SK-N-SH (cell line): ENCODE data around the gene GPR143. TPM values are rescaled to one million over a fixed set of nuclear protein-coding genes. Genes with fewer than 3 reads are reported as not detected.

ENCODE experiments used
- CTCF ChIA-PET: fragments of 300-600, 350-600 bp; formaldehyde crosslinking; extraction: SDS; loops from one replicate; lab custom pipeline; 2021; lab: Yijun Ruan, JAX
- POLR2A ChIA-PET: fragments of 350-600 bp; sonication (Branson Sonifier 250); formaldehyde crosslinking; extraction: SDS; loops from one replicate; lab custom pipeline; 2020; ENCODE audit warnings: antibody characterized with exemption, inconsistent platforms; lab: Yijun Ruan, JAX
- DNase-seq: peaks from one replicate; pipeline ENCODE4 v3.0.0; 2012
- H2AFZ ChIP-seq: fragments of 200-600 bp; sonication (generic); 2 replicates; pipeline ENCODE4 v1.8.1; 2016; ENCODE audit warnings: antibody characterized with exemption, mild to moderate bottlenecking, low read depth
- H3F3A ChIP-seq: fragments of 200-600 bp; sonication (generic); replicated peaks from 2 replicates; pipeline ENCODE3; 2016; ENCODE audit warnings: antibody characterized with exemption, mild to moderate bottlenecking; ENCODE audit not compliant: insufficient read depth
- H3K27ac ChIP-seq, 2 experiments: fragments of 200-500 bp in 1 of 2; fragments of 200-600 bp in 1 of 2; sonication (Bioruptor generic) in 1 of 2; sonication (generic), shearing (Covaris generic) in 1 of 2; 2 replicates each; pipeline versions ENCODE4 v1.5.1 to v1.6.1; 2014 to 2016; ENCODE audit warnings: low read depth in 2 of 2, inconsistent platforms in 1 of 2, low read length in 1 of 2, mild to moderate bottlenecking in 1 of 2, mixed read lengths in 1 of 2
- H3K27me3 ChIP-seq: fragments of 200-600 bp; sonication (generic), shearing (Covaris generic); 2 replicates; pipeline ENCODE4 v1.6.1; 2016; ENCODE audit warnings: mixed run types; ENCODE audit not compliant: insufficient read depth
- H3K36me3 ChIP-seq, 2 experiments: fragments of 200-500 bp in 1 of 2; fragments of 200-600 bp in 1 of 2; sonication (Bioruptor generic) in 1 of 2; sonication (generic) in 1 of 2; replicated peaks in 1 of 2; 2 replicates each; pipeline versions ENCODE3 to v1.5.1; 2014 to 2016; ENCODE audit warnings: low read length in 1 of 2, mild to moderate bottlenecking in 1 of 2; ENCODE audit not compliant: insufficient read depth in 2 of 2, control insufficient read depth in 1 of 2
- H3K4me1 ChIP-seq, 2 experiments: fragments of 200-500 bp in 1 of 2; fragments of 200-600 bp in 1 of 2; sonication (Bioruptor generic) in 1 of 2; sonication (generic), shearing (Covaris generic) in 1 of 2; 2 replicates each; pipeline versions ENCODE4 v1.5.1 to v1.6.1; 2014 to 2016; ENCODE audit warnings: low read depth in 1 of 2, low read length in 1 of 2, mixed run types in 1 of 2; ENCODE audit not compliant: insufficient read depth in 2 of 2, control insufficient read depth in 1 of 2
- H3K4me2 ChIP-seq: fragments of 200-600 bp; sonication (generic), shearing (Covaris generic); 2 replicates; pipeline ENCODE4 v1.6.1; 2017; ENCODE audit warnings: mixed run types
- H3K4me3 ChIP-seq, 2 experiments: fragments of 200-500 bp in 1 of 2; fragments of 200-600 bp in 1 of 2; sonication (Bioruptor generic) in 1 of 2; sonication (generic), shearing (Covaris generic) in 1 of 2; 2 replicates each; pipeline versions ENCODE4 v1.5.1 to v1.8.1; 2014 to 2016; ENCODE audit warnings: low read depth in 2 of 2, inconsistent platforms in 1 of 2, low read length in 1 of 2, mild to moderate bottlenecking in 1 of 2, mixed read lengths in 1 of 2, moderate library complexity in 1 of 2
- H3K79me2 ChIP-seq: fragments of 200-600 bp; sonication (generic); 2 replicates; pipeline ENCODE4 v1.8.1; 2017; ENCODE audit warnings: mild to moderate bottlenecking; ENCODE audit not compliant: insufficient read depth
- H3K9ac ChIP-seq: fragments of 200-600 bp; sonication (generic); 2 replicates; pipeline ENCODE4 v1.6.1; 2017; ENCODE audit warnings: mixed run types
- H3K9me2 ChIP-seq: fragments of 200-600 bp; sonication (generic); 2 replicates; pipeline ENCODE4 v1.6.1; 2017; ENCODE audit warnings: mixed run types
- H3K9me3 ChIP-seq: fragments of 200-600 bp; sonication (generic); 2 replicates; pipeline ENCODE4 v1.6.1; 2017; ENCODE audit warnings: mixed run types, mild to moderate bottlenecking, moderate library complexity
- H4K20me1 ChIP-seq: fragments of 200-600 bp; sonication (generic); 2 replicates; pipeline ENCODE4 v1.6.1; 2017; ENCODE audit warnings: mild to moderate bottlenecking, mixed run types; ENCODE audit not compliant: insufficient read depth
- CHD2 ChIP-seq: fragments of 150-350 bp; IDR thresholded peaks from 2 replicates; pipeline ENCODE4 v1.6.1; 2018; ENCODE audit warnings: low read length; ENCODE audit not compliant: partially characterized antibody
- FOSL2 ChIP-seq: IDR thresholded peaks from 2 replicates; pipeline ENCODE4 v1.4.0; 2012; ENCODE audit warnings: low read depth, mild to moderate bottlenecking, moderate library complexity, borderline replicate concordance
- FOXM1 ChIP-seq: IDR thresholded peaks from 2 replicates; pipeline ENCODE4 v1.4.0; 2012; ENCODE audit warnings: low read depth, mild to moderate bottlenecking
- JUND ChIP-seq: IDR thresholded peaks from 2 replicates; pipeline ENCODE4 v1.4.0; 2012
- MEF2A ChIP-seq: IDR thresholded peaks from 2 replicates; pipeline ENCODE4 v1.4.0; 2012; ENCODE audit warnings: low read depth, borderline replicate concordance
- MXI1 ChIP-seq: IDR thresholded peaks from 2 replicates; pipeline ENCODE4 v1.6.1; 2012; ENCODE audit warnings: mild to moderate bottlenecking, low read depth, low read length, improper control_type of control experiment
- NRF1 ChIP-seq: IDR thresholded peaks from 2 replicates; pipeline ENCODE4 v1.6.1; 2012; ENCODE audit warnings: low read depth, mild to moderate bottlenecking, low read length
- RAD21 ChIP-seq: IDR thresholded peaks from 2 replicates; pipeline ENCODE4 v1.6.1; 2012; ENCODE audit warnings: mild to moderate bottlenecking, low read length
- RCOR1 ChIP-seq: fragments of 150-350 bp; IDR thresholded peaks from 2 replicates; pipeline ENCODE4 v1.6.1; 2017; ENCODE audit warnings: antibody characterized with exemption, low read length
- SIN3A ChIP-seq: IDR thresholded peaks from 2 replicates; pipeline ENCODE4 v1.6.1; 2012; ENCODE audit warnings: low read depth, mild to moderate bottlenecking, low read length, moderate library complexity, borderline replicate concordance
- SMC3 ChIP-seq: IDR thresholded peaks from 2 replicates; pipeline ENCODE4 v1.6.1; 2012; ENCODE audit warnings: low read depth, low read length, improper control_type of control experiment
- WGBS: methylation state at CpG from one replicate; pipeline ENCODE4 v1.1.6; 2017; ENCODE audit warnings: low lambda C conversion rate; 5-methylcytosine and 5-hydroxymethylcytosine counted together
- polyA plus RNA-seq, 3 experiments: library from polyadenylated mRNA; depleted of rRNA; stranded (reverse); fragments of >200 nt; gene quantifications; 2 replicates each; pipeline ENCODE4 v1.2.3, GENCODE V29; 2012
- TF ChIP-seq, protein P1 (sequence below): fragments of 200-600 bp; sonication (generic); IDR thresholded peaks from 2 replicates; pipeline ENCODE4 v1.6.1; 2017; ENCODE audit warnings: antibody characterized with exemption, mild to moderate bottlenecking, moderate library complexity
- TF ChIP-seq, protein P2 (sequence below): fragments of 150-350 bp; IDR thresholded peaks from 2 replicates; pipeline ENCODE4 v1.6.1; 2017; ENCODE audit warnings: antibody characterized with exemption, low read length, low read depth, borderline replicate concordance
- TF ChIP-seq, protein P3 (sequence below): IDR thresholded peaks from 2 replicates; pipeline ENCODE4 v1.4.0; 2012; ENCODE audit warnings: low read depth, borderline replicate concordance
- TF ChIP-seq, protein P4 (sequence below): IDR thresholded peaks from 2 replicates; pipeline ENCODE4; 2012

The GPR143 gene
- polyA plus RNA-seq, 1 of the 3 experiments (the other 2 are of a cell fraction) = not detected

DNA sequence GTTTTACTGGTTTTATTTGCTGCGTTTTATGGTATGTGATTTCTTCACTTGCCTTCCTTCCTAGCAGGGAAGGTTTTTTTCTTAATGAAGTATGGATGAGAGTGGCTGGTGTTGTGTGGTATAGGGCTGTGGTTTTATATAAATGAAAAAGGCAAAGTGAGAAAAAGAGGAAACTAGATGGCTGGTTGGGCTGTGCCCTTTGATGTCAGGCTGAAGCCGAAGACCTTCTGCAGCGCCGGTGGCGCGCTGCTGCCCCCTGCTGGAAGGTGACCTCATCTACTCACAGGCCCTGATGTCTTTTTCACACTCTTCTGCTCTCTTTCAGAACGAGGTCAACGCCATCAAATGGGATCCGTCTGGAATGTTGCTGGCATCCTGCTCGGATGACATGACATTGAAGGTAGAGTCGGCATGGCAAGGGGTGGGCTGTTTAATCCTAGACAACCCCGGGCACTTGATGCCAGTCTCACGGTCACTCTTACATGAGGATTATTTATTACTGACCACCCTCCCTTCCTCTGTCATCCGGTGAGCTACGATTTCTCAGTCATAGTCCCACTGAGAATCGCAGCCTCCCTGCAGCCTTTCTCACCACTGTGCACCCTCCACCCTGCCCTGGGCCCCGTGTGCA is 56.6 kb downstream of the GPR143 start:
- no peaks in the 10 kb centered on the region; the same call in 1 of the 2 replicates for H3K27me3 ChIP-seq
- no peaks in the 10 kb centered on the region for H4K20me1 ChIP-seq
- ChIA-PET CTCF (interaction anchor here (0.7 to 2.4 kb wide), 6 partner anchors 10 to 893 kb away, joined by 3 to 12 read pairs (median 3); no protein-coding TSS in a partner anchor), POLR2A (no interaction called here)
- no peak overlapping the region for H3K4me2 ChIP-seq
- no peaks in the 10 kb centered on the region for H3K4me1 ChIP-seq
- H3K9me2 ChIP-seq = no peaks in the 10 kb centered on the region
- TF ChIP-seq RAD21 (peak; percentile 91), SMC3 (peak; percentile 79), FOXM1 (no peak)
- TF ChIP-seq, protein P1, sequence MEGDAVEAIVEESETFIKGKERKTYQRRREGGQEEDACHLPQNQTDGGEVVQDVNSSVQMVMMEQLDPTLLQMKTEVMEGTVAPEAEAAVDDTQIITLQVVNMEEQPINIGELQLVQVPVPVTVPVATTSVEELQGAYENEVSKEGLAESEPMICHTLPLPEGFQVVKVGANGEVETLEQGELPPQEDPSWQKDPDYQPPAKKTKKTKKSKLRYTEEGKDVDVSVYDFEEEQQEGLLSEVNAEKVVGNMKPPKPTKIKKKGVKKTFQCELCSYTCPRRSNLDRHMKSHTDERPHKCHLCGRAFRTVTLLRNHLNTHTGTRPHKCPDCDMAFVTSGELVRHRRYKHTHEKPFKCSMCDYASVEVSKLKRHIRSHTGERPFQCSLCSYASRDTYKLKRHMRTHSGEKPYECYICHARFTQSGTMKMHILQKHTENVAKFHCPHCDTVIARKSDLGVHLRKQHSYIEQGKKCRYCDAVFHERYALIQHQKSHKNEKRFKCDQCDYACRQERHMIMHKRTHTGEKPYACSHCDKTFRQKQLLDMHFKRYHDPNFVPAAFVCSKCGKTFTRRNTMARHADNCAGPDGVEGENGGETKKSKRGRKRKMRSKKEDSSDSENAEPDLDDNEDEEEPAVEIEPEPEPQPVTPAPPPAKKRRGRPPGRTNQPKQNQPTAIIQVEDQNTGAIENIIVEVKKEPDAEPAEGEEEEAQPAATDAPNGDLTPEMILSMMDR = peak; percentile 88
- TF ChIP-seq, protein P2, sequence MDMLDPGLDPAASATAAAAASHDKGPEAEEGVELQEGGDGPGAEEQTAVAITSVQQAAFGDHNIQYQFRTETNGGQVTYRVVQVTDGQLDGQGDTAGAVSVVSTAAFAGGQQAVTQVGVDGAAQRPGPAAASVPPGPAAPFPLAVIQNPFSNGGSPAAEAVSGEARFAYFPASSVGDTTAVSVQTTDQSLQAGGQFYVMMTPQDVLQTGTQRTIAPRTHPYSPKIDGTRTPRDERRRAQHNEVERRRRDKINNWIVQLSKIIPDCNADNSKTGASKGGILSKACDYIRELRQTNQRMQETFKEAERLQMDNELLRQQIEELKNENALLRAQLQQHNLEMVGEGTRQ = no peak
- H3K27ac ChIP-seq = no peak overlapping the region
- 20% methylated on average over 16 of the region's 17 CpGs for WGBS
- H3K9me3 ChIP-seq = no peaks in the 10 kb centered on the region
- no peak overlapping the region for H3K4me3 ChIP-seq
- no peaks in the 10 kb centered on the region for H3F3A ChIP-seq
- H3K36me3 ChIP-seq = peaks cover 3 to 6% of the 10 kb centered on the region in 2 experiments
- peak; percentile 77 for DNase-seq
- no peak overlapping the region for H3K9ac ChIP-seq
- H2AFZ ChIP-seq = no peak overlapping the region
- H3K79me2 ChIP-seq = no peaks in the 10 kb centered on the region

DNA sequence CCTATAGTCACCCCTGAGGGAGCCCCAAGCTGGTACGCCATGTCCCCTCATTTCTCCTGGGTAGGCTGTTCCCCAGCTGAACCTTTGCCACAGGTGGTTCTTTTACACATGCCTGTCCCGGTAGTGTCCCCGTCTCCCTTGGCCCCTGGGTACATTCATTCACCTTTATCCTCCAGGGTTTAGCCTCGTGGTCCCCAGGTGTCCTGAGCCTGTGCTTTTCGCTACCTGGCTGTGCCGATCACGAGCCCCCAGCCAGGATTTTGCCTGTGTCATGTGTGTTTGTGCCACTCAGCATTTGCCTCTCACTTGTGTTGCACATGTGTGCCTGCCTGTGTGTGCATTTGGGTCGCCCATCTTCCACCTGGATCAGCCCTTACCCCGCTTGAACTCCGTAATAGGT is 57.6 kb downstream of the GPR143 start:
- Histone ChIP-seq H3K27ac (no peak overlapping the region), H3K4me1 (no peaks in the 10 kb centered on the region), H3K9me2 (no peaks in the 10 kb centered on the region), H3K4me2 (no peak overlapping the region), H4K20me1 (no peaks in the 10 kb centered on the region), H2AFZ (no peak overlapping the region), H3K9me3 (no peaks in the 10 kb centered on the region), H3F3A (no peaks in the 10 kb centered on the region), H3K9ac (no peak overlapping the region), H3K79me2 (no peaks in the 10 kb centered on the region), H3K27me3 (no peaks in the 10 kb centered on the region; the same call in 1 of the 2 replicates), H3K4me3 (no peak overlapping the region), H3K36me3 (peaks cover 3% of the 10 kb centered on the region in 2 experiments)
- WGBS = 59% methylated on average over 10 of the region's 10 CpGs
- CTCF ChIA-PET = interaction anchor here (0.9 to 2.4 kb wide), 3 partner anchors 9 to 829 kb away, joined by 3 to 12 read pairs (median 3); no protein-coding TSS in a partner anchor
- DNase-seq = no peak
- no peak for TF ChIP-seq SIN3A
- no peak for TF ChIP-seq CHD2
- no peak for TF ChIP-seq MEF2A
- TF ChIP-seq, protein P3, sequence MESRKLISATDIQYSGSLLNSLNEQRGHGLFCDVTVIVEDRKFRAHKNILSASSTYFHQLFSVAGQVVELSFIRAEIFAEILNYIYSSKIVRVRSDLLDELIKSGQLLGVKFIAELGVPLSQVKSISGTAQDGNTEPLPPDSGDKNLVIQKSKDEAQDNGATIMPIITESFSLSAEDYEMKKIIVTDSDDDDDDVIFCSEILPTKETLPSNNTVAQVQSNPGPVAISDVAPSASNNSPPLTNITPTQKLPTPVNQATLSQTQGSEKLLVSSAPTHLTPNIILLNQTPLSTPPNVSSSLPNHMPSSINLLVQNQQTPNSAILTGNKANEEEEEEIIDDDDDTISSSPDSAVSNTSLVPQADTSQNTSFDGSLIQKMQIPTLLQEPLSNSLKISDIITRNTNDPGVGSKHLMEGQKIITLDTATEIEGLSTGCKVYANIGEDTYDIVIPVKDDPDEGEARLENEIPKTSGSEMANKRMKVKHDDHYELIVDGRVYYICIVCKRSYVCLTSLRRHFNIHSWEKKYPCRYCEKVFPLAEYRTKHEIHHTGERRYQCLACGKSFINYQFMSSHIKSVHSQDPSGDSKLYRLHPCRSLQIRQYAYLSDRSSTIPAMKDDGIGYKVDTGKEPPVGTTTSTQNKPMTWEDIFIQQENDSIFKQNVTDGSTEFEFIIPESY = no peak
- no peak for TF ChIP-seq FOSL2
- TF ChIP-seq, protein P1 = no peak
- TF ChIP-seq, protein P4, sequence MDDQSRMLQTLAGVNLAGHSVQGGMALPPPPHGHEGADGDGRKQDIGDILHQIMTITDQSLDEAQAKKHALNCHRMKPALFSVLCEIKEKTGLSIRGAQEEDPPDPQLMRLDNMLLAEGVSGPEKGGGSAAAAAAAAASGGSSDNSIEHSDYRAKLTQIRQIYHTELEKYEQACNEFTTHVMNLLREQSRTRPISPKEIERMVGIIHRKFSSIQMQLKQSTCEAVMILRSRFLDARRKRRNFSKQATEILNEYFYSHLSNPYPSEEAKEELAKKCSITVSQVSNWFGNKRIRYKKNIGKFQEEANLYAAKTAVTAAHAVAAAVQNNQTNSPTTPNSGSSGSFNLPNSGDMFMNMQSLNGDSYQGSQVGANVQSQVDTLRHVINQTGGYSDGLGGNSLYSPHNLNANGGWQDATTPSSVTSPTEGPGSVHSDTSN = no peak
- no peak for TF ChIP-seq NRF1
- TF ChIP-seq RCOR1 = no peak
- no peak for TF ChIP-seq MXI1
- no peak for TF ChIP-seq JUND
- POLR2A ChIA-PET = no interaction called here
